Measurements from ENCODE around the gene PRICKLE1.

PRICKLE1 gene

GRCh38 chr12:42588524-42589464, 752 bp downstream of the PRICKLE1 start:
- peak; percentile 55 for DNase-seq (ENCODE audit: low spot score)

GRCh38 chr12:42587601-42588523, 1.7 kb downstream of the PRICKLE1 start:
- DNase-seq (ENCODE audit: low spot score), result no peak

GRCh38 chr12:42586268-42586667, 3.3 kb downstream of the PRICKLE1 start:
- no peak for DNase-seq (ENCODE audit: low spot score)

GRCh38 chr12:42585841-42586216, 3.7 kb downstream of the PRICKLE1 start:
- no peak for DNase-seq (ENCODE audit: low spot score)

GRCh38 chr12:42585154-42585840, 4.2 kb downstream of the PRICKLE1 start:
- DNase-seq (ENCODE audit: low spot score), result no peak

- DNase-seq (ENCODE audit: low spot score), result no peak
These were observed 4.9 kb downstream of the PRICKLE1 start for GRCh38 chr12:42584651-42585111.

- no peak for DNase-seq (ENCODE audit: low spot score)
These were observed 6.5 kb downstream of the PRICKLE1 start for GRCh38 chr12:42583016-42583415.

- no peak for DNase-seq (ENCODE audit: low spot score)
These were observed 7.0 kb downstream of the PRICKLE1 start for GRCh38 chr12:42582498-42582897.

GRCh38 chr12:42582050-42582449, 7.5 kb downstream of the PRICKLE1 start:
- no peak for DNase-seq (ENCODE audit: low spot score)

- DNase-seq (ENCODE audit: low spot score), result no peak
These were observed 13.2 kb downstream of the PRICKLE1 start for GRCh38 chr12:42576374-42576773.

GRCh38 chr12:42575717-42576116, 13.8 kb downstream of the PRICKLE1 start:
- DNase-seq (ENCODE audit: low spot score), result no peak

GRCh38 chr12:42574851-42575266, 14.7 kb downstream of the PRICKLE1 start:
- no peak for DNase-seq (ENCODE audit: low spot score)

- DNase-seq (ENCODE audit: low spot score), result no peak
These were observed 18.1 kb downstream of the PRICKLE1 start for GRCh38 chr12:42571327-42572009.

GRCh38 chr12:42570076-42570475, 19.5 kb downstream of the PRICKLE1 start:
- DNase-seq (ENCODE audit: low spot score), result no peak

- peak; percentile 26 for DNase-seq (ENCODE audit: low spot score)
These were observed 20.3 kb downstream of the PRICKLE1 start for GRCh38 chr12:42568952-42569915.

GRCh38 chr12:42565633-42566032, 23.9 kb downstream of the PRICKLE1 start:
- DNase-seq (ENCODE audit: low spot score), result no peak

- DNase-seq (ENCODE audit: low spot score), result no peak
These were observed 24.6 kb downstream of the PRICKLE1 start for GRCh38 chr12:42564996-42565395.

GRCh38 chr12:42564556-42564955, 25.0 kb downstream of the PRICKLE1 start:
- DNase-seq (ENCODE audit: low spot score), result no peak

- no peak for DNase-seq (ENCODE audit: low spot score)
These were observed 28.6 kb downstream of the PRICKLE1 start for GRCh38 chr12:42560977-42561376.

GRCh38 chr12:42557586-42558172, 31.9 kb downstream of the PRICKLE1 start:
- DNase-seq (ENCODE audit: low spot score), result no peak

Data from iPS-NIHi11 (cell line).